Stimulated activated CD8-positive, alpha-beta memory T cell treated with anti-CD3 and anti-CD28 coated beads, Interleukin-7, amount 100 ng/mL, for 4 hours (primary cell): ENCODE data around the gene GNAQ.
"Not testable (repeated sequence)": the region's sequence is repeated elsewhere in the genome, so short reads cannot be mapped to it uniquely, and the experiment has no call there.

ENCODE experiments used
- DNase-seq, 2 donors: peaks; one replicate each; pipeline ENCODE4 v3.0.0-alpha.2; 2020; ENCODE audit warnings: low read depth in 2 of 2

Gene GNAQ

DNA sequence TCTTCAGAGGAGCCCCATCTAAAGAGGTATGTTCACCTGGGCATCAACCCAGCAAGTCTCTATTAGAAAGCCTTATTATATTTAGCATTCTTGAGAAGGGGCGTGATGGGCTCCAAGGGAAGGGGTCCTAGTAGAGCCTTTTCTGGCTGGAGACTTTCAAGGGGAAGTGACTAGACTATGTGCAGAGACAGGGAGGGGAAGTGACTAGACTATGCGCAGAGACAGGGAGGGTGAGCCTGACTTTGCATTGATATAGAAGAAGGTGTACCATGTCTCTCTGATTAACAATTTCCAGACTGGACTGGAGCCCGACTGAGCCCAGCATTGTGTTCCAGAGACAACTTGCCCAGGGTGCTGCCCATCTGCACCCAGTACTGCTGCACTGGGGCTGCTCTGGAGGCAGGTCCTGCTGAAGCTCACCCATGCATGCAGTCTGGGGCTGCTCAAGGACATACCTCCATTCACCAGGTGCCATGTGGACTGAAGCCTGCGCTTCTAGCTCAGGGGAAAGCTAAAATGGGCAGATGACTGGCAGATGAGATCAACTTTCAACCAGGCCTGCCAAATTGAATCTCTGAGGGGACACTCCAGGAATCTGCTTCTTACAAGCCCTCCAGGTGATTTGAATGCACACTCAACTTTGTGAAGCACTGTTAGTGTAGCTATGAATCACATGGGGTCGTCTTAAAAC, 300.5 kb downstream of the GNAQ start:
- DNase-seq, result no peak

- no peak for DNase-seq
These were observed 302.4 kb downstream of the GNAQ start for GRCh38 chr9:77729177-77729576.

- DNase-seq, result no peak
These were observed 304.8 kb downstream of the GNAQ start for GRCh38 chr9:77726814-77727213.

DNA sequence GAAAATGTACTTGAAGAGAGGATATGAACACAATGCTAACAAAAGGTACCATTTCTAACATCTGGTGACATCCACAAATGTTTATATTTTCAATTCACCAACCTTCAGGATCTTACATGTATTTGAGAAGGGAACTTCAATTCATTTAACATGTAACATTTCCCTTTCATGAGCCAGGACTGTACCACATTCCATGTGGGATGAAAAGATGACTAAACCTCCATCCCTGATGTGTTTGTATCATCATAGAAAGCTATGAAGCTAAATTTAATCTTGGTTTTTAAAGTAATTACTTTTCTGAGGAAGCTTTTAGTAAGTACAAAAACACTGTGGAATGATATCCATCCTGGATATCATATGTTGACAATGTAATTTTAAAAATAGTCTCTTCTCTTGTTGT, 305.3 kb downstream of the GNAQ start:
- no peak for DNase-seq

- no peak for DNase-seq
These were observed 305.8 kb downstream of the GNAQ start for GRCh38 chr9:77725820-77726219.

DNA sequence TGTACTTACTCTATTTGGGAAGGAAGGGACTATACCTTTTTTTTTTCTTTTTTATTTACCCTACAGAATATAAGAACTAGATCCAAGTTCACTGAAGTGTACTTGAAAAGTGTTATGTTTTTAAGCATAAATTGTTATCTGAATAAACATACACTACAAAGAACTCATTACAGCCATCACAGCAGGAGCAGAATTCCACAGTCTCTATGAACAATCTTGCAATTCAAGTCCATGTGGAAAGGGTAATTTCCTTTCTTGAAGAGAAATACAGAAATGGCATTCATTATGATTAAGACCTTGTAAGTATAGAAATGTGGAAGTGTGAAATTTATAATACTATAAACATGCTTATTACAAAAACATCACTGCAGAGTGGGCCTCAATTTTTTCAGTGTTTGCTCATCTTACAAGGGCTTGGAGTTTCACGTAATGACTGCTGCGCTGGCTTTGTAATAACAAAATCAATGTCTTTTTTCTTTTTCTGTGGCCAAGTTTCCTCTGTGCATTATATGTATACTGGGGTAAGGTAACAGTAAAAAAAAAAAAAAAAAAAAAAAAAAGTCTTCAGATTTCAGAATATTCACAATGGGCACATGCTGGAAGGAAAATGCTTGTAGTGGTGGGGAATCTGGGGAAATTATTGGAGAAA, 306.4 kb downstream of the GNAQ start:
- no peak for DNase-seq

- DNase-seq, result not testable (repeated sequence)
These were observed 310.5 kb downstream of the GNAQ start for GRCh38 chr9:77721156-77721555.

DNA sequence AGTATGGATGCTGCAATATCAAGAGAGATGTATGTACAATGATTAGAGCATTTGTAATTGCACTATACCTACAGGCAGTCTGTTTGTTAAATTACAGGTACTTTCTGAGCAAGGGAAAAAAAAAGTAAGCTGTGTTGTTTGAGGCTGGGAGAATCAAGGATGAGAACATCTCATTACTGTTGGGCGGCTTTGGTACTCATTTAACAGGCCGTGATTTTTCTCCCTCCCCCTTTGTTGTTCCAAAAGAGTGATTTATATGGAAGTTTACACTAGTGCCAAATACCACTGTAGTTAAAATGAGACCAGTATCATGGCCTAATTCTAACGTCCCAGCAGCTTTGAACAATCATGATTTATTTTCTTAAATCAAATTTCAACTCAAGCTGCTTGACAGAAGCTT, 312.3 kb downstream of the GNAQ start:
- DNase-seq, result no peak

DNA sequence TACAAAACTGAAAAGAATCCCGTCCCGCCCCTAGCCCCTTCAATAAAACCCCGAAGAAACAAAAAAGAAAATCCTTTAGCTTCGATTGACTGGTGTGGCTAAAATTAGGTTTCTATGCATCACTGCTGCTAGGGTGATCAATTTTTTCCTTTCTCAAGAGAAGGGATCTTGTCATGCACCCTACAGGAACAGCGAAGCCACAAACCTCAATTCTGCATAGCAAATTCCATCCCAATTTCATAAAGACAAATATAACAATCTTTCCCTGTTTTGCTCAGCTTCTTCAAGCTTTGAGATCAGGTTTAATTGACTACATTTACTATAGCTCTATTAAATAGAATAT, 313.3 kb downstream of the GNAQ start:
- DNase-seq, result not testable (repeated sequence)

GRCh38 chr9:77717608-77718297, 313.9 kb downstream of the GNAQ start:
- not testable (repeated sequence) for DNase-seq

- no peak for DNase-seq
These were observed 317.5 kb downstream of the GNAQ start for GRCh38 chr9:77714077-77714549.

GRCh38 chr9:77712533-77713130, 319.0 kb downstream of the GNAQ start:
- DNase-seq, result no peak

- DNase-seq, result no peak
These were observed 320.5 kb downstream of the GNAQ start for GRCh38 chr9:77710965-77711648.

- DNase-seq, result no peak
These were observed 321.3 kb downstream of the GNAQ start for GRCh38 chr9:77710316-77710715.

- DNase-seq, result no peak
These were observed 323.4 kb downstream of the GNAQ start for GRCh38 chr9:77708064-77708815.

DNA sequence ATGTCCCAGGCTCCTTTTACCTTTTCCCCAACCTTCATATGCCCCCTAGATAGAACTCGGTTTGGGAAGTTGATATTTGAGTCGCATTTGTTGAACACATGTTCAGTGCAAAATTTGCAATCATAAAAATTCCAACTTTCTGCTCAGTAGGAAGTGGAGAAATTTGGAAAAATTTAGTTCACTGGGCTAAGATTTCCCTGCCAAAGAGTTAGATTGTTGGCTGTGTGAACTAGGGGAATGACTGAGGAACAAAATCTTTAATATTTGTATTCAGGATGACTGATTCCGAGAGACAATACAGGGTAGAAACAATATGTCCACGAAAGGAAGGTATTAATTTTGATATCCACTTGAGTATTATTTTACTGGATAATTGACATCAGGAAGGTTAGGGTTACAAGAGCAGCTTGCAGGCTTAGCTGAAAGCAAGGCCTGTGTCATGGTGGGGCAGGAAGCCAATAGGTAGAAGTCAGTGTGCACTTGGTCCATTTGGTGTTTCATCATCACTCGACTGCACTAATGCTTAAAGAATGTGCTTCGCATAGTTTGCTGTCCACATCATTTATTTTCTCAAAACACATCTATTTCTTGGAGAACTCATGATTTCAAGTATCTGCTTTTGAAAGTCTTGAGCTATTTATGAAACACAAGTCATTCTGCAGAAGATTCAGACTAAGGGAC, 324.1 kb downstream of the GNAQ start:
- DNase-seq, result no peak

GRCh38 chr9:77705636-77706035, 326.0 kb downstream of the GNAQ start:
- no peak for DNase-seq

GRCh38 chr9:77702521-77703390, 328.9 kb downstream of the GNAQ start:
- not testable (repeated sequence) for DNase-seq

GRCh38 chr9:77697238-77697984, 334.2 kb downstream of the GNAQ start:
- no peak for DNase-seq
